NCI-H128 (cell line): Measurements from ENCODE around the gene CPTP.

ENCODE experiments used
- DNase-seq: peaks from one replicate; lab custom pipeline; 2025; ENCODE audit not compliant: unreplicated experiment; lab: John Stamatoyannopoulos, UW

CPTP gene

DNA sequence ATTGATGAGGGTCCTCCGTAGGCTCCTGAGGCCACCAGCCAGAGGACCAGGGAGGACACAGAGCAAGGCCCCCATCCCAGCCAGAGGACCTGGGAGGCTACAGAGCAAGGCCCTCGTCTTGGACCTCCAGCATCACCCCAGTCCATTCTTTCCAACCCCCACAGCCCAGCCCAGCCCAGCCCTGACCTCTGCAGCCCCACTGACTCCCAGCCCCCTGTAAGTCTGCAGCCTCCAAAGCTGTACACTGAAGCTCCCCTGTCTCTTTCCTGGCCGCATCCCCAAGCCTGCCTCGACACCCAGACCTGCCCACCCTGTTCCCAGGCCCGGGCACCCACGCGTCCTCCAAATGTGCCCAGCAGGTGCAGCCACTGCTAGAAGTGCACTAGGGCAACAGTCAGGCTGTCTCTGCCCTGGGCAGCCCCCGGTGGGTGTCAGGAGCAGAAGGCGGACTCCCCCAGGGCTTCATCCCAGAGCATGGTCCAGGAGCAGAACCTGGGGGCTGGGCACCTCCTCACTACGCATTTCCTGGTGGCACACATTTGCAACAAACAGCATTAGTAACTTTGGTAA is 22.5 kb downstream of the CPTP start:
- no peak for DNase-seq

DNA sequence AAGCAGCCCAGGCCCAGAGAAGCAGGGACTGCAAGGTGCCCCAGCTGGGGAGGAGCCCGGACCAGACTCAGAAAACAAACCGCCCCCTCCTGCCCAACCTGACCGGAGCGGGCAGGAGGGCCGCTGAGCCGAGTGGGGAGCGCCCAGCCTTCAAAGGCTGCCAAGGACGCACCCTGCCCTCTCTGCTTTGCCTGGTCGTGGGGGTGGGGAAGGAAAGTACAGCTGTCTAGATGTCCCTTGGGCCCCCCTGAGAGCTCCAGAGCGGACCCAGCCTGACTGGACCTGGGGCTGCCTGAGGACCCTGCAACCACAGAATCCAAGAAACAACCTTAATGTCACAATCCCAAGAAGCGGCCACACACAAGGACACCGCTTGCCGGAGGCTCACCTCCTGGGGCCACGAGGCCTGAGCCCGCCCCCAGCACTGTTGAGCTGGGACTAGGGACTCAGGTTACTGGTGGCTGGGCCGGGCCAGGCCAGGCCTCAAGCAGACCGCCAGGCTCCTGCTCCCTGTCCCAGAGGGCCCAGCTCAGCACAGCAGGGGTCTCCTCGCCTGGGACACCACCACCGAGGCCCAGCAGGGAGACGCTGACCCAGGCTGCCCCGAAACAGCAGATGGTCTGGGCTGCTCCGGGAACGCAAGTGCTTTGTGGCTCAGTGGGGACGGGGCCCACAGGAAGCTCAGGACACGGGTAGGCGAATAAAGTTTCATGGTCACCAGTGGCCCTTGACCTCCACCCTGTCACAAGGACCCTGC is 23.2 kb downstream of the CPTP start:
- DNase-seq: no peak

DNA sequence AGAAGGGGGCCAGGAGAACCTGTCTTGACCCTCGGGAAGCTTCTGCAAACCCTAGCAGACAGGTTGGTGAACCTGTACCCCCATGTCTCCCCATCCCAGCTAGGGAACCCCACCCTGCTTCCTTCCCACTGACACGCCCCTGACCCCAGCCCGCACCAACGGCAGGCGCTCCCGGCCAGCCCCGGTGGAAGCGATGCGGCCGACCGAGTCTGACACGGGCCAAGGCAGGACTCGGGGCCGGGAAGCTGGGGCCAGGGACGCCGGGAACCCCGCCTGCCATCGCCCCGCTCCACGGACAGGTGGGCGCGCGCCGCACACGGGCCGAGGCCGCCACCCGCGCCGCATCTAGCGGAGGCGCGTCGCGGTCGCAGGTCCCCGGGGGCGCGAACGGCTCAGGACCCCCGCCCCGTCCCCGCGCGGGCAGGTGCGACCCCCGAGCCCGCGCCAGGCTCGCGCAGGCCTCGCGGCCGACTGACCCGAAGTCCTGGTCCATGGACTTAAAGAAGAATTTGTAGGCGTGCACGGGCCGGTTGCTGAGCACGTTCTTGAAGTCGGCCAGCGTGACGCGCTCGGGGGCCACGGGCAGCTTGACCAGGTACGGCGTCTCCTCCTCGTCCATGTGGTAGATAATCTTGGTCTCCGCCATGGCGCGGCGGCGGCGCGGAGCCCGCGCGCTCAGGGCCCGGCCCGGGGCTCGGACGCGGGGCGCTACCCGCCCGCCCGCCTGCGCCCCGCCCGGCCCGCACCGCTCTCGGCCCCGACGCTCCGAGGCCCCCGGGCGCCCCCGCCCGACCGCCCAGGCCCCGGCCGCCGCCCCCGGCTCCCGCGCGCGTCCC is 24.0 kb downstream of the CPTP start:
- no peak for DNase-seq

DNA sequence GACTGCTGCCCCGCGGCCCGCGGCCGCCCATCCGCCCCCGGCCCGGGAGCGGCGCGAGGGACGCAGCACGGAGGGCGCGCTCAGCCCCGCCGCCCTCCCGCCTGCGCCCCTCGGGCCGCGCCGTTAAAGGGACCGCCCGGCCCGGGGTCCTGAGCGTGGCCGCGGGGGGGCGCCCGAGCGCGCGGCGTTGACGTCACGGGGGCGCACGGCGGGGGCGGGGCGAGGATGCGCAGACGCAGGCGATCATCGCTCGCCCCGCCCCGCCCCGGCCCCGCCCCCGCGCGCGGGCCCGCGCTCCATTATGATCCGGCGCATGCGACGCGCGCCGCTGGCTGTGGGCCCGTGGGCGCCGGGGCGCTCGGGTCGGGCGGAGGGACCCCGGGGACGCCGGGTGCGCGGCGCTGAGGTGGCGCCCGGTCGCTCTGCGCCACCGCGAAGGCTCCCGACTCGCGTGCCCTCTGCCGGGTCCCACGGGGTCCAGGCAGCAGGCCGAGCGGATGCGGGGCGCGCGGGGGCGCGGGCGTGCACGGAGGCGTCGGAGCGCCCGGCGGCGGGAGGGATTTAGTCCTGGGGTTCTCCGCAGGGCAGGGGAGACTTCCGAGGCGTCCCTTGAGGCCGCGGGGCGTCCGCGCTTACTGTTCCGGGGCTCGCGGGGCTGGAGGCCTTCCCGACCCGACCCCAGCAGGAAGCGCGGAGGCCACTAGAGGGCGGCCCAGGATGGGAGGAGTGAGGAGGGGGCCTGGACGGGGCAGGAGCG is 24.8 kb downstream of the CPTP start, which contains the start of gene DVL1:
TSS of gene DVL1 (minus strand) at position 163 of the 757 bp plus-strand sequence. CDS start 353 bp downstream, outside the sequence.
- DNase-seq: peak; percentile 45

DNA sequence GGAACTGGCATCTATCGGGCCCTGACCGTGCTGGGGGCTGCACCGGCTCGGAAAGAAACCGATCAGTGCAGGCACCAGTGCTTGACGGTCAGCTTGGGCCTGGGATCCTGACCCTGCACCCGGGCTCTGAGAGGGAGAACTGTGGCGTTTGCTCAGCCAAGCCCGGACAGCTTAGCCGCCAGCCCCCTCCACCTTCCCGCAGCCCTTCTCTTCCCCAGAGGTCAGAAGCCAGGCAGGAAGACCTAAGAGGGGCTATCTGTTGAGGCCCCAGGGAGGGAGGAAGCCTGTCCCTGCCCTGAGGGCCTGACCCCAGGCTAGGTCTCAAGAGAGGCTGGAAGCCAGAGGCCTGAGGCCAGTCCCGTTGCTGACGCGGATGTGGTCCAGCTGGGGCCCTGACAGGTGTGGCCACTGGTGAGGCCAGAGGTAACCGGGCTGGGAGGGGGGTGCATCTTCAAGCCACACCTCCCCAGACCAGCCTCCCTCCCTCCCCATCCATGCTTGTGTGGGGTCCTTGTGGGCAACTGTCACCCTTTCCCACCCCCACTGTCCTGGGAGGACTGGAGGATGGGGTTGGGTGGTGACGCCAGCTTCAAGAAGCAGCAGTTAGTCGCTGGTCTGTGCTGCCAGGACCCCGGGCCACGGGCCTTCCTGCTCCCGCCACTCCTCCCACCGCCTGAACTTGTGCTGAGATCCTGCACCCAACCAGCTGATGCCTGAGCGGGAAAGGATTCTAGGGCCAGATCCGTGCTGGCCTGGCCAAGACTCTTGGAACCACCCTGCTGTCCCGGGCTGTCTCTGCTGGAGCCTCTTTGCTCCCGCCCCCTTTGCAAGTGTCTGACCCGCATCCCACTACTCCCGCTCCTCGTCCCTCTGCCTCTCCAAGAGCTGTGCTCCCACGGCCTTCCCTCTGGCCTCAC is 27.2 kb downstream of the CPTP start:
- no peak for DNase-seq

DNA sequence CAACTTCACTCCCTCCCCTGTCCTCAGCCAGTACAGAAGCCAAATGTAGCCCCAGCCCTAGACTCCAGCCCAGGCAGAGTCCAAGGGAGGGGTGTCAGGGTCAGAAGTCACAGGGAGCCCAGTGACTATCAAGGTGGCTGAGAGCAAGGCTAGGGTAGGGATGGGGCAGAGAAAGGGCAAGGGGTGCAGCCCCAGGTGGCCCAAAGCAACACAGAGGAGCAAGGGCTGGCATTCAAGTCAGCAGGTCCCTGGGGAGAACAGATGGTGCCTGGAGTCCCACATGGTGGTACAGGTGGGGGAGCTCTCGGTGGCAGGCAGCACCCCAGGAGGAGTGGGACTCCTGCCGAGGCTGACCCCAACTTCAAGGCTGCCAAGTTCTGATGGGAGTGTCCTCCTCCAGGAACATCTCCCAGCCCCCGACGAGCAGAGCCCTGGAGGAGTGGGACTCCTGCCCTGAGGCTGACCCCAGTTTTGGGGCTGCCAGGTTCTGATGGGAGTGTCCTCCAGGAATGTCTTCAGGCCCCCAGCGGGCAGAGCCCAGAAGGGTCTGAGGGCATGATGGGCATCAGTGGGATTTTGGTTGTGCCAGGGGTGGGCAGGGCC is 28.3 kb downstream of the CPTP start:
- no peak for DNase-seq

DNA sequence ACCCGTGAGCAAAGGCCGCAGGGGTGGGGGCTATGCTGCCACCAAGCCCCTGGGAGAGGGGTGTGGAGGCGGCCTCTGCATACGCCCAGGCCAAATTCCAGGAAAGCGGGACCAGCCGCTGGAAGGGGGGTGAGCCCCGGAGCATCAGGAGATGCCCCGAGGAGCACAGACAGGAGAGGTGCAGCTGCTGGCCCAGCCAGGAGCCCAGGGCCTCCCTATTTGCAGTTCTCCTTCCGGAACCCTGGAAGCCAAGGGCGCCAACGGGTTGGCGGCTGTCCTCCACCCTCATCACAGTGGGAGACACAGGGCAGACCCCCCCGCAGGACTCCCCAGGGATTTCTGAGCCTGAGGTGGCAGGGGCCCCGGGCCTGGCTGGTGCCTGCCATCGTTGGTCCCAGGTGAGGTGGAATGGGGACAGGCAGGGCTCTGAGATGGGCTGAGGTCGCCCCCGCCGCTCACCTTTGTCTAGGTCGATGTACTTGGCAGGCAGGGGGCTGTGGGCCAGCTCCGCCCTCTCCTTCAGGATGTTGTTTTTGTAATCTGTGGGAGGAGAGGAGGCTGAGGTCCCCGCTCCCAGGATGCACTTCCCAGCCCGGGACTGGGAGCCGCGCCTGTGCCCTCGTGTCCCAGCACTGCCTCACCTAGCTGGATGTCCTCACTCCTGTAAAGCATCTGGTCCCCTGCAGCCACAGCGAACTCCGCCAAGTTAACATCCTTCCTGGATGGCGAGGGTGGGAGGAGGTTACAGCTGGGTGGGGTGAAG is 29.0 kb downstream of the CPTP start:
- DNase-seq: no peak

DNA sequence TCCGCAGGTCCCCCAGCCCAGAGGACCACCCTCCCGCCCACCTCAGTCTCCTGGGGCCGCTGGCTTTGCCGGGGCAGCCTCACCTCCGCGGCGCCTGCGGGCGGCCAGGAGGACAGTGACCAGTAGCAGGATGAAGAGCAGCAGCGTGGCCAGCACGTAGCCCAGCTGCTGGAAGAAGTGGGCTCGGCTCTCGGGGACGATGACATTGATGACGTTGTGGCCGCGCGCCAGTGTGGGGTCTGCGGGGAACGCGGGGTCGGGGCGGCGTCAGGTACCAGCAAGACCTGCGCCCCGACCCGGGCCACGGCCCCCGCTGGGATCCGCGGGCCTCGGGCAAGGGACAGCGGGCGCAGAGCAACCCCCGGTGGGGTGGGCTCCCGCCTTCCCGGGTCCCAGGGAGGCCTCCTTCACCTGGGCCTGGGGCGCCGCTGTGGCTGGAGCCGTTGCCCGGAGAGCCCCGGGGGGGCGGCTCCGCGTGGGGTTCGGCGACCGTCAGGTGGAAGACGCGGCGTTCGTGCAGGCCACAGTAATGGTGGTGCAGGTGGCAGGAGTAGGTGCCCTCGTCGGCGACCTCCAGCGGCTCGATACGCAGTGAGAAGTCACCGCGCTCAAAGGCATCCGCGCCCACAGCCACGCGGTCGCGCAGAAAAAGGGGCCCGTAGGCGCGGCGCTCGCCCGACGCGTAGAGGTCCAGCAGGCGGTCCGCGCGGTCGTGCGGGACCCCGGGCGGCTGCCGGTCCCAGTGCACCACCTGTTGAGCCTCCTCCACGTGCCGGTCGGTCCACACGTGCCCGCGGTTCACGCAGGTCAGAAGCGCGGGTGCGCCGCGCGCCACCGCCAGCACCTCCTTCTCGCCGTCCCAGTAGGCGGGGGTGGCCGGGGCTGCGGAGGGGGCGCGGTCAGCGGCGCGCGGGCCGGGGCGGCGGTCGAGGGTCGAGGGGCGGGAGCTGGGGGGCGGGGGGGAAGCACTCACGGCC is 30.0 kb downstream of the CPTP start:
- DNase-seq: no peak

DNA sequence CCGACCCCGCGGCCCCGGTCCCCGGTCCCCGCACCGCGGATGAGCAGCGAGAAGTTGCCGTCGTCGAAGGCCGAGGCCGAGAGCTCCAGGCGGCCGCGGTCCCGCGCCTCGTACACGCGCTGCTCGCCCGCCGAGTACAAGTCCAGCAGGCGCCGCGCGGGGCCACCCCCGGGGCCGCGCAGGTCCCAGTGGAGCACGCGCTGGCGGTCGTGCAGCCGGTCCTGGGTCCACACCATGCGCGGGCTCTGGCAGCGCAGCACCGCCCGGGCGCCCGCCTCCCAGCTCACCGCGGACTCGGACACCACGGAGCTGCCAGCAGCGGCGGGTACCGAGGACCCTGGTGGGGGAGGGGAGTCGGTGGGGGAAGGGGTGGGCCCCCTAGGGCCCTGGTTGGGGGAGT is 30.8 kb downstream of the CPTP start:
- DNase-seq: no peak

DNA sequence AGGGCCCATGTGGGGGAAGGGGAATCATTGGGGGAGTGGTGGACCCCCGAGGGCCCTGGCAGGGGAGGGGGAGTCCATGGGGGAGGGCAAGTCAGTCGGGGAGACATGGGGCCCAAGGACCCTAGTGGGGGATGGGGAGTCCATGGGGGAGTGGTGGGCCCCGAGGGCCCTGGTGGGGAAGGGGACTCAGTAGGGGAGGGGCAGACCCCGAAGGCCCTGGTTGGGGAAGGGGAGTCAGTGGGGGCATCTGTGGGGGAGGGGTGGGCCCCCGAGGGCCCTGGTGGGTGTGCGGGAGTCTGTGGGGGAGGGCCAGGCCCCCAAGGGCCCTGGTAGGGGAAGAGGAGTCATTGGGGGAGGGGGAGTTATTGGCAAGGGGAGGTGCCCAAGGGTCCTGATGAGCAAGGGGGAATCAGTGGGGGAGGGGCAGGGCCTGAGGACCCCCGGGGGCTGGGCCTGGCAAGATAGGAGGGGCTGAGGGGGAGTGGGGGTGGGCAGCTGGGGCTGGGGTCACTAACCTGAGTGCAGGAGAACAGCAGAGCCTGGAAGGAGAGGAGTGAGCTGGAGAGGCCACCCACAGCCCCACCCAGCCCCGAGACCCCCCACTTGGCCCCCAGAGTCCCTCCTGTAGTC is 31.7 kb downstream of the CPTP start:
- no peak for DNase-seq

DNA sequence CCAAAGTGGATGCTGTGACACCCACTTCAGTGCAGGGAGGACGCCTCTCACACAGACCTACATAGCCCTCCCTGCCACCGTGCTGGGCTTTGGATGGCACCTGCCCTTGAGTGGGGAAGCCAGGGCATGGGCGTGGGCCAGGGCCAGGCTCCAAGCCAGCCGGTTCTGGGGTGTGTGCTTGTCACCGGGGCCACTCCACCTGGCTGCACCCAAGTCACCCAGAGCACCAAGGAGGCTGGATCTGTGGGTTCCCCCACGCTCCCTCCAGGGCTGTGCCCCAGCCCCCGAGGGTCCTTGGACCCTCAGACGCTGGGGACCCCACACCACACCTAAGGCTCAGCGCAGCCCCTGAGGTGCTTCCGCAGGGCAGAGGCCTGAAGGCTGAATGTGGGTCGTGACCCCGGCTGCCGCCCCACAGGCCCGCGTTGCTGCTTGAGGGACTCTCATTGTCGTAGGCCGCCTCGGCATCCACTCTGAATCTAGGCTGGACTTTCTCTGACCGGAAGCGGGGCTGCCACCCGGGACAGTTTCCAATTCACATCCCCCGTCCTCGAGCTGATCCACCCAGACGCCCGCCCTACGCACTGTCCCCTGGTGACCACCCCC is 32.3 kb downstream of the CPTP start:
- DNase-seq: no peak

DNA sequence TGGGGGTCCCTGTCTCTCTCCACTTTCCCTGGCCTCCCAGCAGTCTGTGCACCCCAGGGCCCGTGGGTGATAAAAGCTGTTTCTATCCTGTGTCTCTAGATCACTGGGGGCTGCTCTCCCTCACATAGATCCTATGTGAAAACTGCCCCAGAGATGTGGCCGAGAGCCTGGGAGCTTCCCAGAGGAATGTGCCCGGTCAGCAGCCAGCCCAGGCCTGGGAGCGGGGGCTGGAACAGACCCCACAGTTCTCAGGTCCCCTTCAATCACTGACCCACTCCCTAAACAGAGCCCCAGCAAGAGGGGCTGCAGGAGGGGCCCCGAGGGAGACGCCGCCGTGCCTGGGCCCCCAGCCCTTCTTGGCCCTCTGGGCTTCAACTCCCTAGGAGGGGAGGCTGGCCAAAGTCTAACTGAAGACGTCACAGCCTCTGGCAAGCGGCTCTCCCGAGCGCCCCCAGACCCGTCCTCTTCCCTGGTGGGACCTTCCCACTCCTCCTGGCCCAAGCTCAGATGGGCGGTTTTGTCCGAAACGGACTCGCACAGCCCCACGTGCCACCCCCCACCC is 33.4 kb downstream of the CPTP start:
- DNase-seq: no peak

DNA sequence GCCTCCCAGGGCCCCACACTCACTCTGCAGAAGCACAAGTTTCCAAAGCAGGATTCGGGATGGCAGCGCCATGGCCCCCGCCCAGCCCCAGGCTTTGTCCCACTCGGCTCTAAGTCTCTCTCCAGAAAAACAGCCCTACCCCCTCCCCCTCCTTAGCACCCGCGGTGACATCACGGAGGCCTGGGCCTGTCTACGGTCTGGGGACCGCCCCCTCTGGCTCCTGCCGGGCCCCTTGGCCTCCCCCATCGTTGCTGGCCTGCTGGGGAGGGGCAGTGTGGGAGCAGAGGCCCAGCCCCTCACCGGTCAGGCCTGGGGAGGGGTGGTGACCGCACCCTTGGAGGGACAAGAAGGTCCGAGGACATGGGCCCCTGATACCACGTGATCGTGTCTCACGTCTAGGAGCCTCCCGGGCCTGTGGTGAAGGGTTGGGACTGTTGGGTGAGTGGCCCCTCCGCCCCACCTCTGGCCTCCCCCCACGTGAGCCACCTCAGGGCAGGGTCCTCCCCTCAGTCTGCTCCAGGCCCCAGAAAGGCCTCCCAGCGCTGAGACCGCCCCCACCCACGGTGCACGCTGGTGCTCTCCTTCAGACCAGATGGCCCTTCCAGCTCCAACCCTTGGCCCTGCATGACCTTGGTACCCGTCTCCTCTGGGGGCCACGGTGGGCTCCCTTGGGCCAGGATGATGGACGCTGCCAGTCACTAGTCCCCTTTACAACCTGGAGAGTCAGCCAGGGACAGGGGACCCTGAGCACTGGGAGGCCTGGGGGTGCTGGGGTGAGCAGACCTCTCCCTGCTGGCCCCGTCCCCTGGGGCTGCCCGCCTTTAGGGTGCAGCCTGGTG is 34.0 kb downstream of the CPTP start, which contains the start of gene MXRA8:
TSS of gene MXRA8 (minus strand) at position 123 of the 839 bp plus-strand sequence. CDS start at position 72, 51 bp downstream.
- DNase-seq: no peak

DNA sequence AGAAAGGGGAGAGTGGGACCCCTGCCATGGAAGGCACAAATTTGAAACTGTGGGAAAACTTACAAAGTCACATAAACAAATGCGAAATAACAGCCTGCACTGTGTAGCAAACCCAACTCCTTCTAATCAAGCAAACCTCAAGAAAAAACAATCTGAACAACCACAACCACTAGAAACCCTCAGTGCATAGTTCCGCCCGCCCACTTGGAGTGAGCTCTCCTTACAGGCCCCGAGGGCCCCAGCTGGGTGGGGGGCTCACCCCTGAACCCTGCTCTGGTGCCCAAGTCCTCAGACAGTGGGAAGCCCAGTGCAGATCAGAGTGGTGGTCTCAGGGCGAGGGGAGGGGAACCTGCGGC is 34.7 kb downstream of the CPTP start:
- DNase-seq: no peak

DNA sequence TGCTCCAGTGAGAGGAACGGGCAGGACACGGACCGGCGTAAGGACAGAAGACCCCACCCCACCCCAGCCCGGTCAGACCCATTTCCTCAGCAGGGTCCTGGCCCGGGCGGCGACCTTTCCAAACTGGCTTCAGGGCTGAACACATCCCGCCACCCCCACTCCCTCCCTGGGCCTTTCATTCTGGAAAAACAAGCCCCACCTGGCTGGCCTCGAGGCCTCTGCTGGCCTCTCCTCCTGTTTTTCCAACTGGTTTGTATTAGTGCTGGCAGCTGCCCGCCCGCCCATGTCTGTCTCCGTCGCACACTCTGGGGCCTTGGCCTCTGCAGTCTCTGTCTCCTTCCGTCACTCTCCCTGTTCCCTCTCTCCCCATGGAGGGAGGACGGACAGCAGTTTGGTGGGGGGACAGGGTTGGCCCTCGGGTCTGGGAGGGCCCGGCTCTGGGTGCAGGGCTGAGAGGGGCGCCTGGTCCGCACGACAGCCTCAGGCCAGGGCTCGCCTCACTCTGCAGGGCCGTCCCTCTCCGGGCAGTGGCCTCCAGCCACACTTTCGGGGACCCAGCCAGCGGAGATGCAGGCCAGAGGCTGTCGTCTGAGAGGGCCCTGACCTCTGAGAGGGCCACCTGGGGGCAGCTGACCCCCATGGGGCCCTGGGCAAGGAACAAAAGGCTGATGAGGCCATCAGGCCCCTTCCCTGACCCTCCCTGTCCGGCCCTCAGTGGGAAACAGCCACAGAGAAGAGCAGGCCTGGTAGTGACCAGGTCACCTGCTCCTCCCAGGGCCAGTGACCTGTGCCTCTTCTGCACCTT is 35.3 kb downstream of the CPTP start:
- DNase-seq: no peak
